Neural cell (in vitro differentiated cells): ENCODE measurements around the gene AIDA.

ENCODE experiments used
- EP300 ChIP-seq: fragments of 450-650 bp; conservative IDR thresholded peaks from 2 replicates; pipeline ENCODE4 v1.6.1; 2014; ENCODE audit warnings: antibody characterized with exemption, mild to moderate bottlenecking, moderate library complexity; ENCODE audit not compliant: poor library complexity, severe bottlenecking
- EZH2 ChIP-seq: fragments of 200-600, 300-800 bp; shearing (Covaris generic), sonication (generic); IDR thresholded peaks from 2 replicates; pipeline ENCODE4 v1.6.1; 2014; ENCODE audit warnings: antibody characterized with exemption, low read length, borderline replicate concordance, mild to moderate bottlenecking; ENCODE audit not compliant: insufficient read depth, poor library complexity, severe bottlenecking
- POLR2AphosphoS5 ChIP-seq: IDR thresholded peaks from 2 replicates; pipeline ENCODE4 v1.6.1; 2012
- RAD21 ChIP-seq: fragments of 450-650 bp; conservative IDR thresholded peaks from 2 replicates; pipeline ENCODE4 v1.6.1; 2014; ENCODE audit warnings: antibody characterized with exemption, mild to moderate bottlenecking, moderate library complexity
- SMC3 ChIP-seq: fragments of 450-650 bp; conservative IDR thresholded peaks from 2 replicates; pipeline ENCODE4 v1.6.1; 2014; ENCODE audit warnings: antibody characterized with exemption, mild to moderate bottlenecking, moderate library complexity; ENCODE audit not compliant: poor library complexity
- TF ChIP-seq, protein P1 (sequence below): fragments of 450-650 bp; IDR thresholded peaks from 2 replicates; pipeline ENCODE4 v1.5.1; 2014; ENCODE audit warnings: antibody characterized with exemption, mild to moderate bottlenecking, moderate library complexity; ENCODE audit not compliant: poor library complexity, severe bottlenecking
- TF ChIP-seq, protein P2 (sequence below): IDR thresholded peaks from 2 replicates; pipeline ENCODE4 v1.6.1; 2012; ENCODE audit warnings: borderline replicate concordance

DNA sequence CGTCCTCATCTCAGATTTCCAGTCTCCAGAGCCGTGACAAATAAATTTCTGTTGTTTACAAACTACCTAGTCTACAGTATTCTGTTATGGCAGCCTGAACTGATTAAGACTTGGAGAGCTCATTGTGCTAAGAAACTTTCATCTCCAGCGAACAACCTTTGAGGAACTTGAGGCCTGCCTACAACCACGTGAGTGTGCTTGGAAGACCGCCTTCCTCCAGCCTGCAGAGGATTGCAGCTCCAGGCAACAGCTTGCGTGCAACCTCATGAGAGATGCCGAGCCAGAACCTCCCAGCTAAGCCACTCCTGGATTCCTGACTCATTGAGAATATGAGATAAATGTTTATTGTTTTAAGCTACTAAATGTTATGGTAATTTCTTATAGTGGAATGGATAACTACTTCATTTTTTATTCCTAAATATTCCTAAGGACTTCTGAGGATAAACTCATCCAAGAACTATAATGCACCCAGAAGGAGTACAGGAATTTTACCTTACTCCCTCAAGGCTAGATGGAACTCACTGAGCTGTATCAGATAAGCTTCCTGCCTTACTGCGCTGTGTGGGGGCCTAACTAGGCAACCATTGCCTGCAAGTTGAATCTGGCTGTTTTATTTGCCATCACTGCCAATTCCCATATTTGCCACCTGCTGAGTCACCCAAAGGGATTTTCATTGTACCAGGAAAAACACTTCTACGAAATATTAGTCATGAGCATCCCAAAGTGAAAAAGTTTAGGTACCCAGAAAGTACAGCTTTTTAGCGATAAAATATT is 42.3 kb upstream of the AIDA start:
- TF ChIP-seq, protein P1, sequence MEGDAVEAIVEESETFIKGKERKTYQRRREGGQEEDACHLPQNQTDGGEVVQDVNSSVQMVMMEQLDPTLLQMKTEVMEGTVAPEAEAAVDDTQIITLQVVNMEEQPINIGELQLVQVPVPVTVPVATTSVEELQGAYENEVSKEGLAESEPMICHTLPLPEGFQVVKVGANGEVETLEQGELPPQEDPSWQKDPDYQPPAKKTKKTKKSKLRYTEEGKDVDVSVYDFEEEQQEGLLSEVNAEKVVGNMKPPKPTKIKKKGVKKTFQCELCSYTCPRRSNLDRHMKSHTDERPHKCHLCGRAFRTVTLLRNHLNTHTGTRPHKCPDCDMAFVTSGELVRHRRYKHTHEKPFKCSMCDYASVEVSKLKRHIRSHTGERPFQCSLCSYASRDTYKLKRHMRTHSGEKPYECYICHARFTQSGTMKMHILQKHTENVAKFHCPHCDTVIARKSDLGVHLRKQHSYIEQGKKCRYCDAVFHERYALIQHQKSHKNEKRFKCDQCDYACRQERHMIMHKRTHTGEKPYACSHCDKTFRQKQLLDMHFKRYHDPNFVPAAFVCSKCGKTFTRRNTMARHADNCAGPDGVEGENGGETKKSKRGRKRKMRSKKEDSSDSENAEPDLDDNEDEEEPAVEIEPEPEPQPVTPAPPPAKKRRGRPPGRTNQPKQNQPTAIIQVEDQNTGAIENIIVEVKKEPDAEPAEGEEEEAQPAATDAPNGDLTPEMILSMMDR = no peak
- no peak for TF ChIP-seq EZH2
- TF ChIP-seq RAD21 = no peak
- TF ChIP-seq POLR2AphosphoS5 = no peak
- TF ChIP-seq, protein P2, sequence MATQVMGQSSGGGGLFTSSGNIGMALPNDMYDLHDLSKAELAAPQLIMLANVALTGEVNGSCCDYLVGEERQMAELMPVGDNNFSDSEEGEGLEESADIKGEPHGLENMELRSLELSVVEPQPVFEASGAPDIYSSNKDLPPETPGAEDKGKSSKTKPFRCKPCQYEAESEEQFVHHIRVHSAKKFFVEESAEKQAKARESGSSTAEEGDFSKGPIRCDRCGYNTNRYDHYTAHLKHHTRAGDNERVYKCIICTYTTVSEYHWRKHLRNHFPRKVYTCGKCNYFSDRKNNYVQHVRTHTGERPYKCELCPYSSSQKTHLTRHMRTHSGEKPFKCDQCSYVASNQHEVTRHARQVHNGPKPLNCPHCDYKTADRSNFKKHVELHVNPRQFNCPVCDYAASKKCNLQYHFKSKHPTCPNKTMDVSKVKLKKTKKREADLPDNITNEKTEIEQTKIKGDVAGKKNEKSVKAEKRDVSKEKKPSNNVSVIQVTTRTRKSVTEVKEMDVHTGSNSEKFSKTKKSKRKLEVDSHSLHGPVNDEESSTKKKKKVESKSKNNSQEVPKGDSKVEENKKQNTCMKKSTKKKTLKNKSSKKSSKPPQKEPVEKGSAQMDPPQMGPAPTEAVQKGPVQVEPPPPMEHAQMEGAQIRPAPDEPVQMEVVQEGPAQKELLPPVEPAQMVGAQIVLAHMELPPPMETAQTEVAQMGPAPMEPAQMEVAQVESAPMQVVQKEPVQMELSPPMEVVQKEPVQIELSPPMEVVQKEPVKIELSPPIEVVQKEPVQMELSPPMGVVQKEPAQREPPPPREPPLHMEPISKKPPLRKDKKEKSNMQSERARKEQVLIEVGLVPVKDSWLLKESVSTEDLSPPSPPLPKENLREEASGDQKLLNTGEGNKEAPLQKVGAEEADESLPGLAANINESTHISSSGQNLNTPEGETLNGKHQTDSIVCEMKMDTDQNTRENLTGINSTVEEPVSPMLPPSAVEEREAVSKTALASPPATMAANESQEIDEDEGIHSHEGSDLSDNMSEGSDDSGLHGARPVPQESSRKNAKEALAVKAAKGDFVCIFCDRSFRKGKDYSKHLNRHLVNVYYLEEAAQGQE = no peak
- TF ChIP-seq SMC3 = no peak
- TF ChIP-seq EP300 = no peak
